CD14-positive monocyte (primary cell): ENCODE data around the gene QPCT. TPM values are rescaled to one million over a fixed set of nuclear protein-coding genes. Genes with fewer than 3 reads are reported as not detected.

Experiments
- DNase-seq, 3 donors: peaks; one replicate each; pipeline ENCODE4 v3.0.0-alpha.2; 2011 to 2022
- H2AFZ ChIP-seq: 2 replicates; pipeline ENCODE4 v1.6.0; 2012; ENCODE audit warnings: mild to moderate bottlenecking, low read depth, low read length, inconsistent platforms; ENCODE audit not compliant: insufficient read depth, poor library complexity, severe bottlenecking
- H3K27ac ChIP-seq, 2 donors: 1 replicate in 1 of 2; 2 replicates in 1 of 2; pipeline ENCODE4 v1.5.1; 2012 to 2013; ENCODE audit warnings: low read length in 2 of 2, control low read depth in 1 of 2, inconsistent platforms in 1 of 2, low read depth in 1 of 2, mild to moderate bottlenecking in 1 of 2
- H3K27me3 ChIP-seq, 2 donors: one replicate each; pipeline versions ENCODE4 v1.6.0 to v1.6.1; 2011 to 2013; ENCODE audit warnings: low read length in 2 of 2; ENCODE audit not compliant: control insufficient read depth in 2 of 2, insufficient read depth in 2 of 2
- H3K36me3 ChIP-seq, 2 donors: replicated peaks in 1 of 2; 1 replicate in 1 of 2; 2 replicates in 1 of 2; pipeline versions ENCODE4 v1.5.1 to v1.6.1; 2012 to 2013; ENCODE audit warnings: low read length in 2 of 2, control low read depth in 1 of 2, inconsistent platforms in 1 of 2, mild to moderate bottlenecking in 1 of 2; ENCODE audit not compliant: insufficient read depth in 2 of 2, control insufficient read depth in 1 of 2
- H3K4me1 ChIP-seq, 2 donors: 1 replicate in 1 of 2; 2 replicates in 1 of 2; pipeline versions ENCODE4 v1.5.1 to v1.6.1; 2012 to 2013; ENCODE audit warnings: low read length in 2 of 2, control low read depth in 1 of 2, inconsistent platforms in 1 of 2, mild to moderate bottlenecking in 1 of 2, moderate library complexity in 1 of 2; ENCODE audit not compliant: insufficient read depth in 2 of 2, control insufficient read depth in 1 of 2
- H3K4me2 ChIP-seq: replicated peaks from 2 replicates; pipeline ENCODE3; 2012; ENCODE audit warnings: low read length, moderate library complexity, mild to moderate bottlenecking; ENCODE audit not compliant: poor library complexity, severe bottlenecking; ENCODE audit errors: extremely low read depth
- H3K4me3 ChIP-seq, 3 experiments: fragments of 200-600 bp in 1 of 3; sonication (generic) in 1 of 3; replicated peaks in 1 of 3; 1 replicate in 2 of 3; 2 replicates in 1 of 3; pipeline ENCODE4 v1.5.1; 2011 to 2013; ENCODE audit warnings: low read length in 3 of 3, mild to moderate bottlenecking in 3 of 3, control low read depth in 2 of 3, low read depth in 2 of 3, inconsistent platforms in 1 of 3, moderate library complexity in 1 of 3
- H3K79me2 ChIP-seq: 2 replicates; pipeline ENCODE4 v1.6.0; 2012; ENCODE audit warnings: mild to moderate bottlenecking, control low read depth, inconsistent platforms, low read length, moderate library complexity; ENCODE audit not compliant: insufficient read depth
- H3K9ac ChIP-seq: 2 replicates; pipeline ENCODE4 v1.6.0; 2017; ENCODE audit warnings: low read length, mild to moderate bottlenecking; ENCODE audit not compliant: insufficient read depth, poor library complexity, severe bottlenecking
- H3K9me3 ChIP-seq, 2 donors: replicated peaks in 1 of 2; 1 replicate in 1 of 2; 2 replicates in 1 of 2; pipeline versions ENCODE4 v1.5.1 to v1.6.1; 2012 to 2013; ENCODE audit warnings: low read length in 2 of 2, control low read depth in 1 of 2; ENCODE audit not compliant: control insufficient read depth in 1 of 2, insufficient read depth in 1 of 2
- H4K20me1 ChIP-seq: 2 replicates; pipeline ENCODE4 v1.6.0; 2012; ENCODE audit warnings: mild to moderate bottlenecking, low read length, control low read depth, moderate library complexity; ENCODE audit not compliant: insufficient read depth
- H3K27ac Mint-ChIP-seq, 7 donors: one replicate each; pipeline ENCODE4 v1.8.0; 2020; ENCODE audit warnings: mild to moderate bottlenecking in 7 of 7, mixed read lengths in 7 of 7, moderate library complexity in 6 of 7, inconsistent platforms in 2 of 7
- H3K27me3 Mint-ChIP-seq, 3 donors: one replicate each; pipeline ENCODE4 v1.8.0; 2021 to 2022; ENCODE audit warnings: low read depth in 3 of 3, mild to moderate bottlenecking in 3 of 3, mixed read lengths in 3 of 3, moderate library complexity in 3 of 3, inconsistent platforms in 1 of 3
- H3K36me3 Mint-ChIP-seq, 2 donors: one replicate each; pipeline ENCODE4 v1.8.0; 2020; ENCODE audit warnings: mixed read lengths in 2 of 2, inconsistent platforms in 1 of 2, mild to moderate bottlenecking in 1 of 2
- H3K4me1 Mint-ChIP-seq: one replicate; pipeline ENCODE4 v1.8.0; 2020; ENCODE audit warnings: mild to moderate bottlenecking, mixed read lengths
- H3K4me3 Mint-ChIP-seq, 2 donors: one replicate each; pipeline ENCODE4 v1.8.0; 2020; ENCODE audit warnings: mild to moderate bottlenecking in 2 of 2, mixed read lengths in 2 of 2, moderate library complexity in 1 of 2
- H3K9me3 Mint-ChIP-seq, 7 donors: one replicate each; pipeline ENCODE4 v1.8.0; 2020 to 2022; ENCODE audit warnings: mixed read lengths in 7 of 7, mild to moderate bottlenecking in 6 of 7, moderate library complexity in 6 of 7, inconsistent platforms in 2 of 7
- WGBS: methylation state at CpG from one replicate; pipeline ENCODE4 v1.1.5; 2013; ENCODE audit warnings: missing lambda C conversion rate; ENCODE audit not compliant: insufficient coverage; 5-methylcytosine and 5-hydroxymethylcytosine counted together
- intact Hi-C, 2 donors: fragments of 100-400 bp; cut with micrococcal nuclease; formaldehyde crosslinking; loops; one replicate each; pipeline versions ENCODE4 v1.15.0 to v1.15.1; 2023
- polyA plus RNA-seq, 3 donors: library from polyadenylated mRNA; depleted of rRNA in 1 of 3; unstranded in 2 of 3; stranded (reverse) in 1 of 3; fragments of 300-500 nt in 2 of 3; fragments of >200 nt in 1 of 3; fragmentation: Illumina TruSeq in 2 of 3; gene quantifications; 1 replicate in 2 of 3; 2 replicates in 1 of 3; pipeline ENCODE4 v1.2.3, GENCODE V29; 2012 to 2021
- small RNA-seq: library from RNA; depleted of rRNA; stranded (forward); fragments of <200 nt; gene quantifications from one replicate; pipeline ENCODE3, GENCODE V24; 2012; ENCODE audit warnings: low read depth; ENCODE audit not compliant: insufficient read length
- TF ChIP-seq, protein P1 (sequence below): fragments of 200-600 bp; IDR thresholded peaks from one replicate; pipeline ENCODE4 v1.8.0; 2022; ENCODE audit warnings: antibody characterized with exemption, mild to moderate bottlenecking

The QPCT gene
- polyA plus RNA-seq, 3 donors: 54.7 to 302 (median 272) TPM

DNA sequence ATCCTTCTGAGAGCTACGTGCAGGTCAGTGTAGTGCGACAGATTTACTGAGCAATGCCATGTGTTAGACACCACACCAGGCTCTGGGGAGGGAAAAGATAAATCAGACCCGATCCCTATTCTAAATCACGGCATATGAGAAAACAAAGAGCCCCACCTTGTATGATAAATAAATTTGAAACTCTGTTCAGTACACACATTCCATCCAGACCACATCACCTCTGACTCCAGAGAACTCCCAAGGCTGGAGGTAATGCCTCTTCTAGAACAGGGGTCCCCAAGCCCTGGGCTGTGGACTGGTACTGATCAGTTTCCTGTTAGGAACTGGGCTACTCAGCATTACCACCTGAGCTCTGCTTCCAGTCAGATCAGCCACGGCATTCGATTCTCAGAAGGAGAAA lies 77.3 kb downstream of the QPCT start:
- TF ChIP-seq, protein P1, sequence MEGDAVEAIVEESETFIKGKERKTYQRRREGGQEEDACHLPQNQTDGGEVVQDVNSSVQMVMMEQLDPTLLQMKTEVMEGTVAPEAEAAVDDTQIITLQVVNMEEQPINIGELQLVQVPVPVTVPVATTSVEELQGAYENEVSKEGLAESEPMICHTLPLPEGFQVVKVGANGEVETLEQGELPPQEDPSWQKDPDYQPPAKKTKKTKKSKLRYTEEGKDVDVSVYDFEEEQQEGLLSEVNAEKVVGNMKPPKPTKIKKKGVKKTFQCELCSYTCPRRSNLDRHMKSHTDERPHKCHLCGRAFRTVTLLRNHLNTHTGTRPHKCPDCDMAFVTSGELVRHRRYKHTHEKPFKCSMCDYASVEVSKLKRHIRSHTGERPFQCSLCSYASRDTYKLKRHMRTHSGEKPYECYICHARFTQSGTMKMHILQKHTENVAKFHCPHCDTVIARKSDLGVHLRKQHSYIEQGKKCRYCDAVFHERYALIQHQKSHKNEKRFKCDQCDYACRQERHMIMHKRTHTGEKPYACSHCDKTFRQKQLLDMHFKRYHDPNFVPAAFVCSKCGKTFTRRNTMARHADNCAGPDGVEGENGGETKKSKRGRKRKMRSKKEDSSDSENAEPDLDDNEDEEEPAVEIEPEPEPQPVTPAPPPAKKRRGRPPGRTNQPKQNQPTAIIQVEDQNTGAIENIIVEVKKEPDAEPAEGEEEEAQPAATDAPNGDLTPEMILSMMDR: no peak
- Mint-ChIP-seq H3K27ac (no peak overlapping the region), H3K9me3 (peaks cover 0 to 5% (median 0%) of the 10 kb centered on the region in 7 donors), H3K36me3 (no peaks in the 10 kb centered on the region), H3K4me1 (no peaks in the 10 kb centered on the region), H3K4me3 (no peak overlapping the region), H3K27me3 (peaks cover 0 to 5% (median 0%) of the 10 kb centered on the region in 3 donors)
- H3K27ac ChIP-seq: no peak overlapping the region
- no peak for DNase-seq
- no peaks in the 10 kb centered on the region for H4K20me1 ChIP-seq
- no peaks in the 10 kb centered on the region for H3K36me3 ChIP-seq
- no peak overlapping the region for H3K9ac ChIP-seq
- no peaks in the 10 kb centered on the region for H3K9me3 ChIP-seq
- no CpG with 5 or more reads among the region's 6 CpGs for WGBS
- H3K79me2 ChIP-seq: no peaks in the 10 kb centered on the region
- H3K4me1 ChIP-seq: no peaks in the 10 kb centered on the region
- H3K4me3 ChIP-seq: no peak overlapping the region
- no peak overlapping the region for H2AFZ ChIP-seq
- no peaks in the 10 kb centered on the region for H3K27me3 ChIP-seq
- intact Hi-C loops: no loop called here
- H3K4me2 ChIP-seq: no peak overlapping the region

DNA sequence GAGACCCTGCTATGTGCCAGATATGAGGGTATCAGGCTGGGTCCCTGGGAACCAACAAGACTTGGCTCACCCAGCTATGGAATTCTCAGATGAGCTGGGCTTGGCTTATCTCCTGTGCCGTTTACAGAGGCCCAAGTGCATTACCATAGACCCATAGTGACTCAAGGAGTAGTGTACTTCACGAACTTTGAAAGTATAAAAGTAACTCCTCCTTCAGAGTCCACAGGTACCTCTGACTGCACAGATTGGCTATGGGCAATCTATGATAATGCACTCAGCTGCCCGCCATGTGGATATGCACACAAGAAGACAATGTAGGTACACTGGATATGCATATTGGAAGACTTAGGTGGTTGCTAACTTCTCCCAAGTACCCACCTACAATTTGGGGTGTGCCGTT lies 78.4 kb downstream of the QPCT start:
- H3K9me3 Mint-ChIP-seq: peaks cover 0 to 5% (median 0%) of the 10 kb centered on the region in 7 donors
- Histone ChIP-seq H3K79me2 (no peaks in the 10 kb centered on the region), H3K36me3 (no peaks in the 10 kb centered on the region), H3K4me3 (no peak overlapping the region), H3K27ac (no peak overlapping the region), H3K9me3 (no peaks in the 10 kb centered on the region), H4K20me1 (no peaks in the 10 kb centered on the region), H3K4me2 (no peak overlapping the region), H3K4me1 (no peaks in the 10 kb centered on the region), H2AFZ (no peak overlapping the region), H3K27me3 (no peaks in the 10 kb centered on the region), H3K9ac (no peak overlapping the region)
- no peak overlapping the region for H3K27ac Mint-ChIP-seq
- H3K36me3 Mint-ChIP-seq: no peaks in the 10 kb centered on the region
- WGBS: no CpG with 5 or more reads among the region's 4 CpGs
- peaks cover 0 to 5% (median 2%) of the 10 kb centered on the region in 3 donors for H3K27me3 Mint-ChIP-seq
- no peak for DNase-seq
- no peaks in the 10 kb centered on the region for H3K4me1 Mint-ChIP-seq
- no peak overlapping the region for H3K4me3 Mint-ChIP-seq
- intact Hi-C loops: no loop called here
- TF ChIP-seq, protein P1: no peak

Small RNA genes within 50 kb of the gene (small RNA-seq; reads per million reads assigned to genes)
- gene RNU6-939P: not detected

Other genes starting within 250 kb of the QPCT start
- 10 to 100 TPM in 2 of 3 donors, 1 to 10 TPM in 1; 7.9 to 23.4 (median 17.6) TPM for gene EIF2AK2, start 187.7 kb upstream of the QPCT start, polyA plus RNA-seq
- gene SULT6B1, start 156.0 kb upstream of the QPCT start, polyA plus RNA-seq: not detected
- 10 to 100 TPM; 12.6 to 19.3 (median 18.2) TPM for gene CEBPZOS, start 148.1 kb upstream of the QPCT start, polyA plus RNA-seq
- 10 to 100 TPM in 2 of 3 donors, 1 to 10 TPM in 1; 5.7 to 11.2 (median 11.1) TPM for gene CEBPZ, start 113.0 kb upstream of the QPCT start, polyA plus RNA-seq
- gene NDUFAF7, start 113.0 kb upstream of the QPCT start, polyA plus RNA-seq: 10 to 100 TPM in 1 of 3 donors, 1 to 10 TPM in 2; 4.7 to 12.2 (median 5.6) TPM
- gene PRKD3, start 19.8 kb upstream of the QPCT start, polyA plus RNA-seq: 10 to 100 TPM; 14.2 to 17.5 (median 16.9) TPM